KMS-11 (cell line): Measurements from ENCODE around the gene GOLGA3.
"Not testable (repeated sequence)": the region's sequence is repeated elsewhere in the genome, so short reads cannot be mapped to it uniquely, and the experiment has no call there.

ENCODE experiments used
- H2AFZ ChIP-seq: fragments of 200-600 bp; sonication (generic); 2 replicates; pipeline ENCODE4 v1.6.1; 2016; ENCODE audit warnings: antibody characterized with exemption, mixed run types, low read depth
- H3K27ac ChIP-seq: fragments of 200-600 bp; sonication (generic); 2 replicates; pipeline ENCODE4 v1.6.1; 2016; ENCODE audit warnings: mild to moderate bottlenecking, mixed run types
- H3K27me3 ChIP-seq: fragments of 200-600 bp; sonication (generic); 2 replicates; pipeline ENCODE4 v1.6.1; 2017; ENCODE audit warnings: mild to moderate bottlenecking, low read depth, mixed run types, moderate library complexity; ENCODE audit not compliant: insufficient read depth
- H3K36me3 ChIP-seq: fragments of 200-600 bp; sonication (generic); 2 replicates; pipeline ENCODE4 v1.6.1; 2017; ENCODE audit warnings: mild to moderate bottlenecking, mixed run types; ENCODE audit not compliant: insufficient read depth
- H3K4me1 ChIP-seq: fragments of 200-600 bp; sonication (generic); 2 replicates; pipeline ENCODE4 v1.6.1; 2016; ENCODE audit warnings: mild to moderate bottlenecking, low read depth, mixed run types; ENCODE audit not compliant: poor library complexity, severe bottlenecking
- H3K4me2 ChIP-seq: fragments of 200-600 bp; sonication (generic); 2 replicates; pipeline ENCODE4 v1.7.0; 2016; ENCODE audit warnings: mild to moderate bottlenecking, mixed run types
- H3K4me3 ChIP-seq: fragments of 200-600 bp; sonication (generic); IDR thresholded peaks from 2 replicates; pipeline ENCODE4 v1.6.1; 2017; ENCODE audit warnings: low read depth, low read length, mixed read lengths; ENCODE audit not compliant: insufficient read depth
- H3K79me2 ChIP-seq: fragments of 200-600 bp; sonication (generic); 2 replicates; pipeline ENCODE4 v1.6.1; 2016; ENCODE audit warnings: low read depth, mixed run types; ENCODE audit not compliant: insufficient read depth
- H3K9ac ChIP-seq: fragments of 200-600 bp; sonication (generic); 2 replicates; pipeline ENCODE4 v1.6.1; 2016; ENCODE audit warnings: mild to moderate bottlenecking, mixed run types
- H4K20me1 ChIP-seq: fragments of 200-600 bp; sonication (generic); 2 replicates; pipeline ENCODE4 v1.6.1; 2016; ENCODE audit warnings: mild to moderate bottlenecking, mixed run types; ENCODE audit not compliant: insufficient read depth
- TF ChIP-seq, protein P1 (sequence below): fragments of 200-600 bp; sonication (generic); conservative IDR thresholded peaks from 2 replicates; pipeline ENCODE4 v1.6.1; 2017; ENCODE audit warnings: low read depth, mild to moderate bottlenecking, antibody characterized with exemption, low read length, moderate library complexity, mixed read lengths

GOLGA3 gene

DNA sequence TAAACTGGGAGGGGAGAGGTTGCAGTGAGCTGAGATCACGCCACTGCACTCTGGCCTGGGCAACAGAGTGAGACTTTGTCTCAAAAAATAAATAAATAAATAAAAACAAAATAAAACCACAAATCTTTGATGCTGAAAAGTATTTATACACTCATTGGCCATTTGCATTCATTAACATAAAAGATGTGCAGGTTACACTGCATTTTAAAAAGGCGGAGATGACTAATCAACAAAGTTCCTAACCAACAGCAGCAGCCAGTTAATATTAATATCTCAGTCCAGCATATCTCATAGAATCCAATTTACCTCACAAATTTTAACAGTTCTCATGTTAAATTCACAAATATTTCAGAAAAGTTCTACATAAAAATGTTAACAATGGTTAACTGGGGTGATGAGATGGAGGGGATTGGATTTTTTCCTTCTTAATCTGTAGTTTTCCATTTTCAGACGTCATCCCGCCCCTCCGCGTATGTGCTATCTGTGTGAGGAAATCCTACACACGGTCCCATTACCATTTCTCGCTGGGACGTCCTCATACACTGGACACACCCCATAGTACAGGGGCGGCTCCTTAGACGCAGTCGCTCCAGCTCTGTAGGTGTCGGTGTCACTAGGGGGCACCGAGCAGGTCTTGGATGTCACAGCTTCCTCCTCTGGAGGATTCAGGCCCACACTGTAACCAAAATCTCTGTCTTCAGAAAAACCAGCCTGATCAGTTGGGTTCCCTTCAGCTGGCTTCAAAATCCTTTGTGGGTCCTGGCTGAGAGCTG is 74.3 kb downstream of the GOLGA3 start:
- H3K4me2 ChIP-seq = no peak overlapping the region
- H2AFZ ChIP-seq = no peak overlapping the region
- no peak overlapping the region for H3K4me3 ChIP-seq
- H3K79me2 ChIP-seq = peaks cover 6% of the 10 kb centered on the region; the same call in 1 of the 2 replicates
- H3K9ac ChIP-seq = no peak overlapping the region
- H3K27me3 ChIP-seq = no peaks in the 10 kb centered on the region
- no peaks in the 10 kb centered on the region for H4K20me1 ChIP-seq
- no peaks in the 10 kb centered on the region for H3K36me3 ChIP-seq
- no peak overlapping the region for H3K27ac ChIP-seq
- H3K4me1 ChIP-seq = no peaks in the 10 kb centered on the region
- TF ChIP-seq, protein P1, sequence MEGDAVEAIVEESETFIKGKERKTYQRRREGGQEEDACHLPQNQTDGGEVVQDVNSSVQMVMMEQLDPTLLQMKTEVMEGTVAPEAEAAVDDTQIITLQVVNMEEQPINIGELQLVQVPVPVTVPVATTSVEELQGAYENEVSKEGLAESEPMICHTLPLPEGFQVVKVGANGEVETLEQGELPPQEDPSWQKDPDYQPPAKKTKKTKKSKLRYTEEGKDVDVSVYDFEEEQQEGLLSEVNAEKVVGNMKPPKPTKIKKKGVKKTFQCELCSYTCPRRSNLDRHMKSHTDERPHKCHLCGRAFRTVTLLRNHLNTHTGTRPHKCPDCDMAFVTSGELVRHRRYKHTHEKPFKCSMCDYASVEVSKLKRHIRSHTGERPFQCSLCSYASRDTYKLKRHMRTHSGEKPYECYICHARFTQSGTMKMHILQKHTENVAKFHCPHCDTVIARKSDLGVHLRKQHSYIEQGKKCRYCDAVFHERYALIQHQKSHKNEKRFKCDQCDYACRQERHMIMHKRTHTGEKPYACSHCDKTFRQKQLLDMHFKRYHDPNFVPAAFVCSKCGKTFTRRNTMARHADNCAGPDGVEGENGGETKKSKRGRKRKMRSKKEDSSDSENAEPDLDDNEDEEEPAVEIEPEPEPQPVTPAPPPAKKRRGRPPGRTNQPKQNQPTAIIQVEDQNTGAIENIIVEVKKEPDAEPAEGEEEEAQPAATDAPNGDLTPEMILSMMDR = no peak

DNA sequence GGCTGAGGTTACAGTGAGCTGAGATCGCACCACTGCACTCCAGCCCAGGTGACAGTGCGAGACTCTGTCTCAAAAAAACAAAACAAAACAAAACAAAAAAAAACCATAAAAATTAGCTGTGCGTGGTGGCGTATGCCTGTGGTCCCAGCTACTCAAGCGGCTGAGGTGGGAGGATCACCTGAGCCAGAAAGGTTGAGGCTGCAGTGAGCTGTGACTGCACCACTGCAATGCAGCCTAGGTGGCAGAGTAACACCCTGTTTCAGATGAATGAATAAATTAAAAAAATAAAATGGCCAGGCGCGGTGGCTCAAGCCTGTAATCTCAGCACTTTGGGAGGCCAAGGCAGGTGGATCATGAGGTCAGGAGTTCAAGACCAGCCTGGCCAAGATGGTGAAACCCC is 75.0 kb downstream of the GOLGA3 start:
- not testable (repeated sequence) for H3K9ac ChIP-seq, H3K4me3 ChIP-seq, H3K27me3 ChIP-seq, H3K79me2 ChIP-seq, H3K4me1 ChIP-seq, H4K20me1 ChIP-seq, H3K4me2 ChIP-seq, H3K36me3 ChIP-seq, H3K27ac ChIP-seq, H2AFZ ChIP-seq

DNA sequence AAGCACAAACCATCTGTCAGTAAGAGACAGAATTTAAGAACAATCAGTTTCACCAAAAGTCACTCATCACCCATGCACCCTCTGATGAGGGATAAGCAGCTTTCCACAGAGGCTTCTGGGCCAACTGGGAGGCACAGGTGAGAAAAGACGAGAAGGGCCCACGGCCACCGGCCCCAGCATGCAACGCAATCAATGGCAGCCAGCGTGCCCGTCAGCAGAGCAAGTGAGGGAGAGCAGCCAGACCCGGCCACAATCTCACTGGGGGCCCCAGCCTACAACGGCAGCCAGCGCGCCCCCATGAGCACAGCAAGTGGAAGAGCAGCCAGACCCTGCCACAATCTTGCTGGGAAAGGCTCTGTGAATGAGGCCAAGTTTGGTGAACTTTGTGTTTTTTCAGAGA is 80.3 kb downstream of the GOLGA3 start:
- TF ChIP-seq, protein P1 = no peak
- H4K20me1 ChIP-seq = no peaks in the 10 kb centered on the region
- no peaks in the 10 kb centered on the region for H3K27me3 ChIP-seq
- no peak overlapping the region for H3K27ac ChIP-seq
- no peak overlapping the region for H3K4me2 ChIP-seq
- H3K36me3 ChIP-seq = no peaks in the 10 kb centered on the region; the same call in 1 of the 2 replicates
- no peak overlapping the region for H2AFZ ChIP-seq
- no peaks in the 10 kb centered on the region for H3K79me2 ChIP-seq
- H3K4me3 ChIP-seq = no peak overlapping the region
- no peaks in the 10 kb centered on the region for H3K4me1 ChIP-seq
- H3K9ac ChIP-seq = no peak overlapping the region

DNA sequence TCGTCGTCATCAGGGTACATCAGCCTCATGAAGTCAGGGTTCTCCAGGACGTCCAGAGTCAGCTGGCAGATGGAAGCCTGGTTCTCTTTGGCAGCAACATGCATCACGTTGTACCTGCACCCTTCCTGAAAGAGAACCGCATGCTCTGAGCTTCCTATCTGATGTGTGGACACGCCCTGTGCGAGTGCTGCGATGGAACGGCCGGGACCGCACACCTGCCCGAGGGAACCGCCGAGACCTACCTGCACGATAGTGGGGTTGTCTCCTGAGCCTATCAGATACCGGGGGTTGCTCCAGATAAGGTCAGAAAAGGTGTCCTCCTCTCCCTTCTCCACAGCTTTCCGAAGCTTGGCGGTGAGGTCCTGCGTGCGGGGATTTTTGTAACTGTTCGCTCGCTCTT is 80.8 kb downstream of the GOLGA3 start:
- H3K79me2 ChIP-seq = no peaks in the 10 kb centered on the region
- H2AFZ ChIP-seq = no peak overlapping the region
- no peaks in the 10 kb centered on the region for H3K4me1 ChIP-seq
- no peaks in the 10 kb centered on the region for H3K27me3 ChIP-seq
- H3K4me2 ChIP-seq = no peak overlapping the region
- no peak overlapping the region for H3K9ac ChIP-seq
- H3K4me3 ChIP-seq = no peak overlapping the region
- no peak overlapping the region for H3K27ac ChIP-seq
- H4K20me1 ChIP-seq = no peaks in the 10 kb centered on the region
- TF ChIP-seq, protein P1 = no peak
- no peaks in the 10 kb centered on the region; the same call in 1 of the 2 replicates for H3K36me3 ChIP-seq

DNA sequence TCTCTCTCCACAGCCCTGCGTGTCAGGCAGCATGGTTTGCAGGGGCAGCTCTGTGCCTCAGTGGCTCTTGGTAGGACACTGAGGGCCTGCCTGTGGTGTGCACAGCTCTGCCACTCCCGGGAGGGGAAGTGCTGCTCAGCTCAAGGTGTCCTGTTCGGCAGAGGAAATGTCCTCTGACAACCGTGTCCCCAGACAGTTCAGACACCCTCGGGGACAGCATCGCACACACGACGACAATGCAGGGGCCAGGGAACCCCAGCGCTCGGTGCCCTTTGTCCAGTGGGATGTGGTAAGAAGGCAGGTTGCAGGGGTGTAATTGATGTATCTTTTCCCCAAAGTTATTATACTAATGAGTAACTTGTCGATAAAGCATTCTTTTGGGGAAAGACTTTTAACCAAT is 81.3 kb downstream of the GOLGA3 start:
- Histone ChIP-seq H3K36me3 (no peaks in the 10 kb centered on the region; the same call in 1 of the 2 replicates), H3K4me3 (no peak overlapping the region), H3K27ac (no peak overlapping the region), H3K4me1 (no peaks in the 10 kb centered on the region), H2AFZ (no peak overlapping the region), H3K27me3 (no peaks in the 10 kb centered on the region), H4K20me1 (no peaks in the 10 kb centered on the region), H3K9ac (no peak overlapping the region), H3K4me2 (no peak overlapping the region), H3K79me2 (no peaks in the 10 kb centered on the region)
- TF ChIP-seq, protein P1 = no peak
